Measurements from ENCODE around the gene TTC31.

TTC31 gene

DNA sequence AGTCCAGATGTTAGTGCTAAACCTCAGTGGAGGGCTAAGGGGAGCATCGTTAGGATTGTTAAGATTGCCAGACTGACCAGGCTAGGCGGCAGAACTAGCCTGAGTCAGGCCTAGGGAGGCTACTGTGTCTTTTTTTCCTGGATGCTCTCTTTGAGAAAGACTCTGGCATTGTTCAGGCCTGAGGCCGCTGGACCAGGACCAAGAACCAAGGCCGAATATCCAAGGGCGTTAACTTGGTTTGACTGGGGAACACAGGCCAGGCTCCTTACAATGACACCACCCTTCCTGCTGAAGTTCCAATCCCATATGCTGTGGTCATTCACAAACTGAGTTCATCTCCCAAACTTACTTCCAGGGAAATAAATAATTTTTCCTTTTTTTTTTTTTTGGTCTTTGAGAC is 57.4 kb downstream of the TTC31 start:
- H3K36me3 ChIP-seq = no peaks in the 10 kb centered on the region
- peaks cover 15 to 23% of the 10 kb centered on the region in 2 experiments for H3K4me1 ChIP-seq (ENCODE audit: control insufficient read depth in 1 of 2, insufficient read depth in 1 of 2, low read depth in 1 of 2, low read length in 1 of 2)
- H3K9me3 ChIP-seq = no peaks in the 10 kb centered on the region
- H3K27ac ChIP-seq = no peak overlapping the region
- no peaks in the 10 kb centered on the region for H3K27me3 ChIP-seq
- TF ChIP-seq, protein P1, sequence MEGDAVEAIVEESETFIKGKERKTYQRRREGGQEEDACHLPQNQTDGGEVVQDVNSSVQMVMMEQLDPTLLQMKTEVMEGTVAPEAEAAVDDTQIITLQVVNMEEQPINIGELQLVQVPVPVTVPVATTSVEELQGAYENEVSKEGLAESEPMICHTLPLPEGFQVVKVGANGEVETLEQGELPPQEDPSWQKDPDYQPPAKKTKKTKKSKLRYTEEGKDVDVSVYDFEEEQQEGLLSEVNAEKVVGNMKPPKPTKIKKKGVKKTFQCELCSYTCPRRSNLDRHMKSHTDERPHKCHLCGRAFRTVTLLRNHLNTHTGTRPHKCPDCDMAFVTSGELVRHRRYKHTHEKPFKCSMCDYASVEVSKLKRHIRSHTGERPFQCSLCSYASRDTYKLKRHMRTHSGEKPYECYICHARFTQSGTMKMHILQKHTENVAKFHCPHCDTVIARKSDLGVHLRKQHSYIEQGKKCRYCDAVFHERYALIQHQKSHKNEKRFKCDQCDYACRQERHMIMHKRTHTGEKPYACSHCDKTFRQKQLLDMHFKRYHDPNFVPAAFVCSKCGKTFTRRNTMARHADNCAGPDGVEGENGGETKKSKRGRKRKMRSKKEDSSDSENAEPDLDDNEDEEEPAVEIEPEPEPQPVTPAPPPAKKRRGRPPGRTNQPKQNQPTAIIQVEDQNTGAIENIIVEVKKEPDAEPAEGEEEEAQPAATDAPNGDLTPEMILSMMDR (IDR thresholded peaks at IDR 0.05) = no peak
- H3K4me3 ChIP-seq (ENCODE audit: low read depth in 1 of 2, low read length in 1 of 2) = no peak overlapping the region

DNA sequence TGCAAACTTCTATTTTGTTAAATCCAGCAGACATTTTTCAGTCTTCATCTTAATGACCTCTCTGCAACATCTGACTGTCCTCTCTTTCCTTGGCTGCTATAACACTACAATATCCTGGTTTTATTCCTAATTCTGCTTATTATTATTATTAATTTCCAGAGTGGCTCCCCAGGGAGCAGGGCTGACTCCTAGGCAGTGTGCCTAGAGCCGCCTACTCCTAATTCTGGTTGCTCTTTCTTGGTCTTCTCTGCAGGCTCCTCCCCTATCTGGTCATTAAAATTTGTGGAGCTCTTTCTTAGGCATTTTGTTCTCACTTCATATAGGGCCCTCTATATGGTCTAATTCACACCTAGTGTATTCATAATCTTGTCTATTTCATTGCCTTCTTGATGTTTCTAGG is 60.1 kb downstream of the TTC31 start:
- Histone ChIP-seq H3K36me3 (no peaks in the 10 kb centered on the region), H3K4me3 (ENCODE audit: low read depth in 1 of 2, low read length in 1 of 2) (no peak overlapping the region), H3K27me3 (no peaks in the 10 kb centered on the region), H3K27ac (no peak overlapping the region), H3K9me3 (no peaks in the 10 kb centered on the region), H3K4me1 (ENCODE audit: control insufficient read depth in 1 of 2, insufficient read depth in 1 of 2, low read depth in 1 of 2, low read length in 1 of 2) (peaks cover 15 to 23% of the 10 kb centered on the region in 2 experiments)
- TF ChIP-seq, protein P1 (IDR thresholded peaks at IDR 0.05) = no peak
